ENCODE measurements around the gene TMEM179.

The TMEM179 gene

DNA sequence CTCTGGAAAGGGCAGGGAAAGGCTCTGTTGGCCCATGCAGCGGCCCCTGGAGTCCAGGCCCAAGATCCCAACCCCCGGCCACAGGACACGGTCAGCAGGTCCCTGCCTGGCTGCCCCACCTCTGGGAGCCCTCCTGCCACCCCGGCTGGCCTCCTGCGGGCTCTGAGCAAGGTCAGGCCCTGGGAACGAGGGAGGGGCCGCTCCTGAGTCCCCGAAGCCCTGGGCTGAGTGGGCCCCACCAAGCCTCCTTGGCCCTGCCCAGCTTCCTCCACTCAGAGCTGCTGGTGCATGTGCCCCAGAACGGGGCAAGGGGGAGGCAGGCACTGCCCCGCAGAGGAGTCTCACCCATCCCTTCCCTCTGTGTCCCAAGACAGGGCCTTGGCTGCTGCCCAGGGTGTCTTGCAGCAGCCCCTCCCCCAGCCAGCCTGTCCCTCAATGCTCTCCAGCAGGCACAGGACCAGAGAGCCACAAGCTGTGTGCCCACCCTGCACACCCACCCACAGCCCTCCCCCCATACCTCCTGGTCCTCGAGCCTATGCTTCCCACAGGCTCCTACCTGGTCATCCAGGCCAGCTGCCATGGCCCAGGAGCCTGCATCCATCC, 32.4 kb downstream of the TMEM179 start:
- Histone ChIP-seq H3K9ac (ENCODE audit: low read length) (no peak overlapping the region), H3K27me3 (ENCODE audit: control insufficient read depth, insufficient read depth, low read length) (no peaks in the 10 kb centered on the region), H3K27ac (ENCODE audit: low read length) (no peak overlapping the region), H3K36me3 (ENCODE audit: control insufficient read depth, low read depth, low read length) (no peaks in the 10 kb centered on the region), H3K4me1 (ENCODE audit: control insufficient read depth, low read depth, low read length) (no peaks in the 10 kb centered on the region), H3K4me3 (ENCODE audit: low read length) (no peak overlapping the region), H3K9me3 (ENCODE audit: control insufficient read depth, low read depth, low read length) (no peaks in the 10 kb centered on the region)

DNA sequence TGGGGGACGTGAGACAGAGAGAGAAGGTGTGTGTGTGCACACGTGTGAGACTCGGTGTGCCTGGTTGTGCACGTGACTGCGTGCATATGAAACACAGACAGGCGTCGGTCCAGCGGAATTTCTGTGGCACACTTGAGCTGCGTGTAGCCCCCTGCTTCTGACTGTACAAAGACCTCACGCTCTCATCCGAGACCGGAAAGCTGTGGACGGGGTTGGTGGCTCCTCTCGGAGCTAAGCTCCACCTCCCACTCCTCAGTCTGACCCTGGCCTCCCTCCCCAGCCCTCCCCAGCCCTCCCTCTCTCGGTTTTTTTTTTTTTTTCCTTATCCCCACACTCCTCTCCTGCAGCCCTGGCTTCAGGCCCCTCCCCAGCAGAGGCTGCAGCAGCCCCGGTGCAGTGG, 33.3 kb downstream of the TMEM179 start:
- Histone ChIP-seq H3K4me1 (ENCODE audit: control insufficient read depth, low read depth, low read length) (no peaks in the 10 kb centered on the region), H3K36me3 (ENCODE audit: control insufficient read depth, low read depth, low read length) (no peaks in the 10 kb centered on the region), H3K4me3 (ENCODE audit: low read length) (no peak overlapping the region), H3K27me3 (ENCODE audit: control insufficient read depth, insufficient read depth, low read length) (no peaks in the 10 kb centered on the region), H3K27ac (ENCODE audit: low read length) (no peak overlapping the region), H3K9me3 (ENCODE audit: control insufficient read depth, low read depth, low read length) (no peaks in the 10 kb centered on the region), H3K9ac (ENCODE audit: low read length) (no peak overlapping the region)

DNA sequence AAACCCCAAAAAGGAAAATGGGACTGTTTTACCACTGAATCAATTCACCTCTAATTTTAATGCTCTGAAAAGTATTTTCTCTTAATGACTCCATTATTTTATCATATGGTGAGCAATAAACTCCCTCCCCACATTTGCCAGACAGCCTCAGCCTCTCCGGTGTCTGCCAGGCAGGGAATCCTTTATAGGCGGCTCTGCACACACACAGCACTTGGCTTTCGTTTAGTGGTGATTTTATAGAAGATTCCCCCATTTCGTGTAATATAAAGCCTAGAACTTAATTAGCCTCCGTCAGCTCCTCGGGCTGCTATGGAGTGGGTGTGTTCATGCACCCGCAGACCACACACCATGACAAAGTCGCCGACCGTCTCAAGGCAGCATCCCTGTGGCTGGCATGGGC, 35.1 kb downstream of the TMEM179 start:
- Histone ChIP-seq H3K9me3 (ENCODE audit: control insufficient read depth, low read depth, low read length) (no peaks in the 10 kb centered on the region), H3K27ac (ENCODE audit: low read length) (no peak overlapping the region), H3K4me3 (ENCODE audit: low read length) (no peak overlapping the region), H3K36me3 (ENCODE audit: control insufficient read depth, low read depth, low read length) (no peaks in the 10 kb centered on the region), H3K27me3 (ENCODE audit: control insufficient read depth, insufficient read depth, low read length) (no peaks in the 10 kb centered on the region), H3K4me1 (ENCODE audit: control insufficient read depth, low read depth, low read length) (no peaks in the 10 kb centered on the region), H3K9ac (ENCODE audit: low read length) (no peak overlapping the region)

DNA sequence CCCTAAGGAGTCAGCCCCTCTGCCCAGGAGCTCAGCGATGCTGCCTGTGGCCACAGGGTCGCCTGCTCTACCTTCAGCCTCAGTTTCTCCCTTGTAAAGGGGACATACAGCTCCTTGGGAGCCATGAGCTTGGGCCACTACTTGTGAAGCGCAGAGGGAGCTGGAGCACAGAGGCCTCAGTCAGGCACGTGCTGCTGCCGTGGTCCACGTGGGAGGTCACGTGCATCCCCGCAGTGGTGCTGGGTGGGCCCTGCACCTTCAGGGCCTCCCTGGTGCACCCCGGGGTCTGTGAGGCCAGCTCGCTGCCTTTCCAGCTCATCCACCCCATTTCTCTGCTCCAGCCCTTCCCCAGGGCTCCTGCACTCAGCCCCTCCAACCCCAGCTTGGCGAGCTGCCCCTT, 36.0 kb downstream of the TMEM179 start:
- no peaks in the 10 kb centered on the region for H3K36me3 ChIP-seq (ENCODE audit: control insufficient read depth, low read depth, low read length)
- no peak overlapping the region for H3K27ac ChIP-seq (ENCODE audit: low read length)
- no peaks in the 10 kb centered on the region for H3K4me1 ChIP-seq (ENCODE audit: control insufficient read depth, low read depth, low read length)
- no peak overlapping the region for H3K9ac ChIP-seq (ENCODE audit: low read length)
- H3K9me3 ChIP-seq (ENCODE audit: control insufficient read depth, low read depth, low read length): no peaks in the 10 kb centered on the region
- H3K4me3 ChIP-seq (ENCODE audit: low read length): no peak overlapping the region
- H3K27me3 ChIP-seq (ENCODE audit: control insufficient read depth, insufficient read depth, low read length): no peaks in the 10 kb centered on the region

DNA sequence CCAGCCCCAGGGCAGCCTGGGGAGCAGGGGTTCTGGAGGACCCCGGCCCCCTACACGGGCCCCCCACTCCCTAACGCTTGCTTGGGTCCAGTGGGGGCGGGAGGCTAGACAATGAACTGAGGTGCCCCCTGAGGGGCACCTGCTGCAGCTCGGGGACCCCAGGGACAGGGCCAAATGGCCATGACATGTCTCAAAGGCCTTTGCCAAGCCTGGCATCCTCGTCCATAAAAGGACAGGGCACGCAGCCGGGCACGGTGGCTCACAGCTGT, 36.7 kb downstream of the TMEM179 start:
- Histone ChIP-seq H3K9ac (ENCODE audit: low read length) (no peak overlapping the region), H3K4me3 (ENCODE audit: low read length) (no peak overlapping the region), H3K27ac (ENCODE audit: low read length) (no peak overlapping the region), H3K36me3 (ENCODE audit: control insufficient read depth, low read depth, low read length) (no peaks in the 10 kb centered on the region), H3K4me1 (ENCODE audit: control insufficient read depth, low read depth, low read length) (no peaks in the 10 kb centered on the region), H3K27me3 (ENCODE audit: control insufficient read depth, insufficient read depth, low read length) (no peaks in the 10 kb centered on the region), H3K9me3 (ENCODE audit: control insufficient read depth, low read depth, low read length) (no peaks in the 10 kb centered on the region)

DNA sequence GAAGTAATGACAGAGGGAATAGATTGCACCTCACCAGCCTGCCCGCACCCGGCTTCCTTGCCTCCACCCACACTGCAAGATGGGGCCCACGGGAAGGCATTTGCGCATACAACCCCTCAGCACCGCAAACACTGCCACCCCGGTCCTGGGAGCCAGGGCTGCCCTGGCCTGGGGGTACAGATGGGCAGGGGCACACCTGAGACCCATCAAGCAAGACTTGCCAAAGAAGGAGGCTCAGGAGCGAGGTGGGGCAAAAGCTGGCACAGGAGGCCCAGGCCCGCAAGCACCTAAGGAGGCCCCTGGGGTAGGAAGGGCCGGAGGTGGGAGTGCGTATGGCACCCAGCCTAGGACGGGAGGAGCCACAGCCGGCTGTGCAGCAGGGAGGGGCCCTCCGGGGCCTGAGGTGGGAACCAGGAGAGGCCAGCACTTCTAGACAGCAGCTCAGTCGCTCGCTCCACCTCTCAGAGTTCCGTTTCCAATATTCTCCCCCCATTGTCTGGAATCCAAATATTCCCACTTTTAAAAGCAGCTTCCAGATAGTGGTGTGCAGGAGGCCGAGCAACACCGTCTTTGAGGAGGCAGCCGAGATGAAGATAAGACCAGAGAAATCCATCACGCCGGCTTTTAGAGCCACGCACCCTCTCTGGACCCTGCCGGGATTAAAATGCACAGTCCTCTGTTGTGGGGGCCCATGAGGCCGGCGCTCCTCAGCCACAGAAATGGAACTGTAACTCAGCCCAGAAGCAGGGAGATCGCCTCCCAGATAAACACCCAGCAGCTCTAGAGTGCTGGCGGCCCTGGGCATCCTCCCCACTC, 37.2 kb downstream of the TMEM179 start:
- no peaks in the 10 kb centered on the region for H3K9me3 ChIP-seq (ENCODE audit: control insufficient read depth, low read depth, low read length)
- H3K36me3 ChIP-seq (ENCODE audit: control insufficient read depth, low read depth, low read length): no peaks in the 10 kb centered on the region
- H3K4me1 ChIP-seq (ENCODE audit: control insufficient read depth, low read depth, low read length): no peaks in the 10 kb centered on the region
- no peak overlapping the region for H3K27ac ChIP-seq (ENCODE audit: low read length)
- H3K9ac ChIP-seq (ENCODE audit: low read length): no peak overlapping the region
- no peaks in the 10 kb centered on the region for H3K27me3 ChIP-seq (ENCODE audit: control insufficient read depth, insufficient read depth, low read length)
- no peak overlapping the region for H3K4me3 ChIP-seq (ENCODE audit: low read length)

DNA sequence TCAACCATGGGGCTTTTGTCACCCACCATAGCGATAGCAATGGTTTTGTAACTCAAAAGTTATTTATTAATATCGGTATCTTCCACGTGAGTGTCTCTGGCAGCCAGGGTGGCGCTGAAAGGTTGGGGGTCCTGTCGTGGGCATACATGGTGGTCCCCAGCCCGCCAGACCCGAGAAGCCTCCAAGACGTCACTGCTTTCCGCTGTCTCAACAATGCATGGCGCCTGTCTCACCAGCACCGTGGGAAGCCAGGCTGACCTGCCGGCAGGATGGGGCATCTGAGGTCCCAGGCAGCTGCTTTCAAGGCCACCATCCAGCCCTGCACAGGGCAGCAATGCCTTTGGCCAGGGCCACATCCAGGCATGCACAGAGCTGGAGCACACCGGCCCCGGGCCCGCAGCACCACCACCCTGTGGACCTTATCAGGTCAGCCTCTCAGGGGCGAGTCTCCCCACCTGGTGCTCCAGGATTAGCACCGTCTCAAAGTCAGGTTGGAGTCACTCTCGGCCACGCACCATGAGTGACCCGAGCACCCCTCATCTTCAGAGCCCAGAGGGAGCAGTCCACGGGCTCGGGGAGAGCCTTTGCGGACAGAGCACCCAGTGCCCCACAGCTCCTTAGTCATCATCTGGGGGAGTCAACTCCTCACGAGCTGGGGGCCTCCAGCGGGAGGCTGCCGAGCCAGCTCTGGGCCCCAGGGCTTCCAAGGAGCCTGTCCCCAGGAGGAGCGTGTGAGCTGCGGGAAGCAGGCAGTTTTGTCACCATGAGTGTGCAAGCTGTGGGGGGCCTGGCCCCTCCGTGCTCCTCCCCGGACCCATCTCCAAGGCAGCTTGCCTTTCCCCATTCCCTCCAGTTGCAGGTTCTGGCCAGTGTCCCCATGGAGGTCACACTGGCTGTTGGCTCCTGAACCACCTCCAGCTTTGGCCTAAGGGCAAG, 39.6 kb downstream of the TMEM179 start:
- no peaks in the 10 kb centered on the region for H3K27me3 ChIP-seq (ENCODE audit: control insufficient read depth, insufficient read depth, low read length)
- H3K4me1 ChIP-seq (ENCODE audit: control insufficient read depth, low read depth, low read length): no peaks in the 10 kb centered on the region
- no peak overlapping the region for H3K4me3 ChIP-seq (ENCODE audit: low read length)
- no peaks in the 10 kb centered on the region for H3K36me3 ChIP-seq (ENCODE audit: control insufficient read depth, low read depth, low read length)
- no peak overlapping the region for H3K27ac ChIP-seq (ENCODE audit: low read length)
- no peaks in the 10 kb centered on the region for H3K9me3 ChIP-seq (ENCODE audit: control insufficient read depth, low read depth, low read length)
- no peak overlapping the region for H3K9ac ChIP-seq (ENCODE audit: low read length)

DNA sequence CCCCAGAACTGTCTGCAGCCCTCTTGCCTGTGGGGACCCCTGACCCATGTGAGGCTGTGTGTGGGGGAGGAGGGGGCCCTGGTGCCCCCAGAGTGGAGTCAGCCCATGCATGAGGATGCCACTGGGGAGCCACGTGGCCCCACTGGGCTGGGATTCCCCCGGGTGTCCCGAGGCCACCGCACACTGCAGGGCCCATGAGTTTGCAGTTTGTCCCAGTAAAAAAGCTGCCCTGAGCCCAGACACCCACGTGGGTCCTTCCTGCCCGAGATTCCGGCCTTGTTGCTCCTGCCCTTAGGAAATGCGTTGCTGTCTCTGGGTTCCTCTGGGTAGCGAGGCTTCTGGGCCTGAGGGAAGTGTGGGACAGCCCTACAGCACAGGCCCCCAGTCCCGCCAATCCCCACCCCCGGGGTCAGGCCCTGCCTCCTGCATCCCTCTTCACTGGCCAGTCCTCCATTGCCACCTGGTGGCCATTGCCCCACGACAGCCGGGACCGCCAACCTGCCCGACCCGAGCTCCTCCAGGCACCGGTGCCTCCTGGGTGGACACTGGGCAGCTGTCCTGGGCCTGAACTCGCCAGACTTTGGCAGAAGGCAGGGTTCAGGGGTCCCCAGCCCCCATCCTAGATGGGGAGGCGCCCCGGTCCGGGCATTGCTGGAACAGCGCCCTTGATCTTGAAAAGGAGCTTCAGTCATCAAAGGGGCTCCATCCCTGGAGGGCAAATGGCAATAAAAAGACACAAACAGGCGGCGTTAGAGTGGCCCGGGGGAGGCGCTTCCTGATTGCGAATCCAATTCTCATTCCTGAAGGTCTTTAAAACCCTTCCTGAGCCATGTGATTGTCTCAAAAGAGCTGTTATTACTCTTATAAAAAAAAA, 40.6 kb downstream of the TMEM179 start:
- Histone ChIP-seq H3K27me3 (ENCODE audit: control insufficient read depth, insufficient read depth, low read length) (no peaks in the 10 kb centered on the region), H3K36me3 (ENCODE audit: control insufficient read depth, low read depth, low read length) (no peaks in the 10 kb centered on the region), H3K4me1 (ENCODE audit: control insufficient read depth, low read depth, low read length) (no peaks in the 10 kb centered on the region), H3K9me3 (ENCODE audit: control insufficient read depth, low read depth, low read length) (no peaks in the 10 kb centered on the region), H3K4me3 (ENCODE audit: low read length) (no peak overlapping the region), H3K9ac (ENCODE audit: low read length) (no peak overlapping the region), H3K27ac (ENCODE audit: low read length) (no peak overlapping the region)

DNA sequence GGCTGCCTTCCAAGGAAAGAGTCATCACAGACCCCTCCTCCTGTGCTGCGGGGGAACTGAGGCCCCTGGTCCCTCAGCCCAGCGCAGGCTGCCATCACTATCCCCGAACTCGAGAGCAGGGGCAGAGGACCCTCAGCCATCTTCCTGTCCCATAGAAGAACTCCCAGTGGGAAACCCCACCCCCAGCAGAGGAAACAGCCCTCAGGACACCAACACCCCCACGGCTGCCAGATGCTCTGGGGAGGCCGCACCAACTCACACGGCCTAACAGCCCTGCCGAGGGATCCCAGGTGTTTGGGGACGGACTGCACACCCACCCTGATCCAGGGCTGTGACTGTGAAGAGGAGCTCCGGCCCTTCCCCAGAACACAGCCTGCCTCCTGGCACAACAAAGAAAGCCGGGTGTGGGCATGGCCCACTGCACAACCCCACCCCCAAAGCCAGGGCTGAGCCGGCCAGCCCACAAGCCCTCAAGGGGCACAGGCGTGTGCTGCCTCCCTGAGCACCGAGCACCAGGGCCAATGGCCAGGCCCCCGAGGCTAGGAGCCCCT, 41.3 kb downstream of the TMEM179 start:
- Histone ChIP-seq H3K9ac (ENCODE audit: low read length) (no peak overlapping the region), H3K27ac (ENCODE audit: low read length) (no peak overlapping the region), H3K27me3 (ENCODE audit: control insufficient read depth, insufficient read depth, low read length) (no peaks in the 10 kb centered on the region), H3K36me3 (ENCODE audit: control insufficient read depth, low read depth, low read length) (no peaks in the 10 kb centered on the region), H3K4me1 (ENCODE audit: control insufficient read depth, low read depth, low read length) (no peaks in the 10 kb centered on the region), H3K4me3 (ENCODE audit: low read length) (no peak overlapping the region), H3K9me3 (ENCODE audit: control insufficient read depth, low read depth, low read length) (no peaks in the 10 kb centered on the region)

DNA sequence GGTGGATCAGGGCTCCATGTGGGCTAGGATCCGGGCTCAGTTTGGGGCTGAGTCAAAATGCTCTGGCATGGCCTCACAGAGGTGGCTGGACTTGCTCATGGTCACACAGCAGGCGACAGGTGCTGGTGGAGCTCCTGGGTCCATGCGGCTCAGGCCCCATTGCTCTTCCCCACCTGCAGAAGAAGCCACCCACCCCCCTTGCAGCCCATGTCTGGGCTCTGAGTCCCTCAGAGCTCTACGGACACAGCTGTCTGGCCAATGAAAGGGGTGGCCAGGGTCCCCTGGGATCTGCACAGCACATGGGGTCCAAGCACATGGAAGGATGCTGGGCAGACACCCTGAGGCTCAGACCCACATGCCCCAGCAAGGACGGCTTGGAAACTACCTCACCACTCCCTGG, 42.0 kb downstream of the TMEM179 start:
- no peak overlapping the region for H3K27ac ChIP-seq (ENCODE audit: low read length)
- no peaks in the 10 kb centered on the region for H3K4me1 ChIP-seq (ENCODE audit: control insufficient read depth, low read depth, low read length)
- H3K4me3 ChIP-seq (ENCODE audit: low read length): no peak overlapping the region
- H3K36me3 ChIP-seq (ENCODE audit: control insufficient read depth, low read depth, low read length): no peaks in the 10 kb centered on the region
- no peaks in the 10 kb centered on the region for H3K9me3 ChIP-seq (ENCODE audit: control insufficient read depth, low read depth, low read length)
- no peaks in the 10 kb centered on the region for H3K27me3 ChIP-seq (ENCODE audit: control insufficient read depth, insufficient read depth, low read length)
- H3K9ac ChIP-seq (ENCODE audit: low read length): no peak overlapping the region

All from iPS-18a (cell line).